Endothelial cell of umbilical vein (primary cell): ENCODE results near the gene NCKAP5.

Experiments
- EZH2 ChIP-seq: IDR thresholded peaks from 2 replicates; pipeline ENCODE4 v1.6.1; 2012; ENCODE audit warnings: borderline replicate concordance, low read depth, mild to moderate bottlenecking, moderate library complexity, low read length, inconsistent platforms; ENCODE audit not compliant: severe bottlenecking
- JUN ChIP-seq: IDR thresholded peaks from 2 replicates; pipeline ENCODE4 v1.6.1; 2011; ENCODE audit warnings: borderline replicate concordance, low read depth; ENCODE audit not compliant: insufficient read length, insufficient read depth
- POLR2A ChIP-seq: IDR thresholded peaks from 2 replicates; pipeline ENCODE4 v1.6.1; 2012; ENCODE audit warnings: low read depth, mild to moderate bottlenecking, control low read depth, low read length
- TF ChIP-seq, protein P1 (sequence below), 2 donors: IDR thresholded peaks; 1 replicate in 1 of 2; 2 replicates in 1 of 2; pipeline ENCODE4 v1.5.1; 2011; ENCODE audit warnings: low read length in 2 of 2, mild to moderate bottlenecking in 2 of 2, moderate library complexity in 2 of 2, control low read depth in 1 of 2, inconsistent platforms in 1 of 2, low read depth in 1 of 2; ENCODE audit not compliant: insufficient read depth in 1 of 2; ENCODE audit errors: extremely low read depth in 1 of 2
- TF ChIP-seq, protein P2 (sequence below): IDR thresholded peaks from 2 replicates; pipeline ENCODE4 v1.6.1; 2011; ENCODE audit not compliant: insufficient read depth, insufficient read length

DNA sequence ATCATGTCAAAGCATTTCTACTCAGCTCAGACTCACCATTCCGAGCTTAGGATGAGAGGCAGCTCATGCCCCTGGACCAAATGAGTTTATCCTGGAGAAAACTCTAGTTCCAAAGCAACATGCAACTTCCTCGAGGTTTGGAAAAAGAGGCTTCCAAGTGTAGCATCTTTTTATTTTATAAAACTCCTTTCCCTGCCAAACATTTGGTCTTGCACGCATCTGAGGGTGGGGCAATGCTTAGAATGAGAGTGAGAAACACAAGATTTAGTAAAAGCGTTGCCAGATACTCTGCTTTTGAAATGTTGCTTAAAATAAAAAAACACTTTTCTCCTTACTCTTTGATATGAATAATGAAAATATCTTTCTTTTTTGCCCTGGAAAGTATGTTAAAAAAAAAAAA lies 151.5 kb downstream of the NCKAP5 start:
- TF ChIP-seq, protein P1, sequence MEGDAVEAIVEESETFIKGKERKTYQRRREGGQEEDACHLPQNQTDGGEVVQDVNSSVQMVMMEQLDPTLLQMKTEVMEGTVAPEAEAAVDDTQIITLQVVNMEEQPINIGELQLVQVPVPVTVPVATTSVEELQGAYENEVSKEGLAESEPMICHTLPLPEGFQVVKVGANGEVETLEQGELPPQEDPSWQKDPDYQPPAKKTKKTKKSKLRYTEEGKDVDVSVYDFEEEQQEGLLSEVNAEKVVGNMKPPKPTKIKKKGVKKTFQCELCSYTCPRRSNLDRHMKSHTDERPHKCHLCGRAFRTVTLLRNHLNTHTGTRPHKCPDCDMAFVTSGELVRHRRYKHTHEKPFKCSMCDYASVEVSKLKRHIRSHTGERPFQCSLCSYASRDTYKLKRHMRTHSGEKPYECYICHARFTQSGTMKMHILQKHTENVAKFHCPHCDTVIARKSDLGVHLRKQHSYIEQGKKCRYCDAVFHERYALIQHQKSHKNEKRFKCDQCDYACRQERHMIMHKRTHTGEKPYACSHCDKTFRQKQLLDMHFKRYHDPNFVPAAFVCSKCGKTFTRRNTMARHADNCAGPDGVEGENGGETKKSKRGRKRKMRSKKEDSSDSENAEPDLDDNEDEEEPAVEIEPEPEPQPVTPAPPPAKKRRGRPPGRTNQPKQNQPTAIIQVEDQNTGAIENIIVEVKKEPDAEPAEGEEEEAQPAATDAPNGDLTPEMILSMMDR (IDR thresholded peaks at IDR 0.05; ENCODE audit: extremely low read depth in 1 of 2, insufficient read depth in 1 of 2, low read depth in 1 of 2, low read length in 2 of 2) = no peak
- TF ChIP-seq POLR2A (no peak), EZH2 (no peak), JUN (no peak)
- TF ChIP-seq, protein P2, sequence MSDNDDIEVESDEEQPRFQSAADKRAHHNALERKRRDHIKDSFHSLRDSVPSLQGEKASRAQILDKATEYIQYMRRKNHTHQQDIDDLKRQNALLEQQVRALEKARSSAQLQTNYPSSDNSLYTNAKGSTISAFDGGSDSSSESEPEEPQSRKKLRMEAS = no peak
